ENCODE measurements around the gene ABCA1. TPM values are rescaled to one million over a fixed set of nuclear protein-coding genes. Genes with fewer than 3 reads are reported as not detected.
A peak's percentile ranks its signal among the peaks of the same experiment; 100 is the strongest.

Gene ABCA1
- total and polyA plus RNA-seq, 2 of the 13 experiments (the other 11 are each of a cell fraction or from before 2014, with no cell fraction given) = 26.8 to 63.8 TPM

DNA sequence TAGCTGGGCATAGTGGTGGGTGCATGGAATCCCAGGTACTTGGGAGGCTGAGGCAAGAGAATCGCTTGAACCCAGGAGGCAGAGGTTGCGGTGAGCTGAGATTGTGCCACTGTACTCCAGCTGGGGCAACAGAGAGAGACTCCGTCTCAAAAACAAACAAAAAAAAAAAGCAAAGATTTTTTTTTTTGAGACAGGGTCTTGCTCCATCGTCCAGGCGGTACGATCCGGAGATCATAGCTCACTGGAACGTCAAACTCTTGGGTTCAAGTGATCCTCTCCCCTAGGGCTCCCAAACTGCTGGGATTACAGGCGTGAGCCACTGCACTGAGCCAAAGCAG is 37.6 kb downstream of the ABCA1 start (continued):
- TF ChIP-seq FOXA1 (IDR thresholded peaks at IDR 0.05) (no peak), FOXA1 (CRISPR knock-in tag; IDR thresholded peaks at IDR 0.05) (peak; percentile 49; the same call in 1 of the 2 replicates), CEBPG (CRISPR knock-in tag; IDR thresholded peaks at IDR 0.05) (peak; percentile 25; the same call in 1 of the 2 replicates), POGZ (CRISPR knock-in tag; IDR thresholded peaks at IDR 0.05) (peak; percentile 30; the same call in 1 of the 2 replicates), CHD4 (IDR thresholded peaks at IDR 0.05; ENCODE audit: borderline replicate concordance, low read length) (peak; percentile 66; the same call in 1 of the 2 replicates), NCOA2 (CRISPR knock-in tag; IDR thresholded peaks at IDR 0.05) (0 out of 2 replicates have a peak, but pooled peaks have one; percentile 39), PAWR (CRISPR knock-in tag; IDR thresholded peaks at IDR 0.05; ENCODE audit: borderline replicate concordance) (no peak), SIN3A (IDR thresholded peaks at IDR 0.05; ENCODE audit: borderline replicate concordance, low read depth, low read length) (0 out of 2 replicates have a peak, but pooled peaks have one; percentile 23), ZFAT (CRISPR knock-in tag; conservative IDR thresholded peaks at IDR 0.05) (no peak), ADNP (CRISPR knock-in tag; IDR thresholded peaks at IDR 0.05) (0 out of 2 replicates have a peak, but pooled peaks have one; percentile 44), ZBTB8A (CRISPR knock-in tag; IDR thresholded peaks at IDR 0.05; ENCODE audit: borderline replicate concordance, low read depth) (no peak), CENPT (CRISPR knock-in tag; IDR thresholded peaks at IDR 0.05; ENCODE audit: low read depth) (no peak), SIX4 (CRISPR knock-in tag; IDR thresholded peaks at IDR 0.05) (peak; percentile 30; the same call in 1 of the 2 replicates), ZNF121 (CRISPR knock-in tag; IDR thresholded peaks at IDR 0.05) (peak; percentile 99), ZNF350 (CRISPR knock-in tag; IDR thresholded peaks at IDR 0.05; ENCODE audit: borderline replicate concordance, low read depth) (no peak), ZNF672 (CRISPR knock-in tag; IDR thresholded peaks at IDR 0.05) (no peak), ZNF33A (CRISPR knock-in tag; IDR thresholded peaks at IDR 0.05; ENCODE audit: borderline replicate concordance) (peak; percentile 66; the same call in 1 of the 2 replicates), CREB1 (IDR thresholded peaks at IDR 0.05) (no peak), CREB1 (CRISPR knock-in tag; IDR thresholded peaks at IDR 0.05) (peak; percentile 26; the same call in 1 of the 2 replicates), HNF4A (CRISPR knock-in tag; IDR thresholded peaks at IDR 0.05) (peak; percentile 80)
- TF ChIP-seq, protein P1, sequence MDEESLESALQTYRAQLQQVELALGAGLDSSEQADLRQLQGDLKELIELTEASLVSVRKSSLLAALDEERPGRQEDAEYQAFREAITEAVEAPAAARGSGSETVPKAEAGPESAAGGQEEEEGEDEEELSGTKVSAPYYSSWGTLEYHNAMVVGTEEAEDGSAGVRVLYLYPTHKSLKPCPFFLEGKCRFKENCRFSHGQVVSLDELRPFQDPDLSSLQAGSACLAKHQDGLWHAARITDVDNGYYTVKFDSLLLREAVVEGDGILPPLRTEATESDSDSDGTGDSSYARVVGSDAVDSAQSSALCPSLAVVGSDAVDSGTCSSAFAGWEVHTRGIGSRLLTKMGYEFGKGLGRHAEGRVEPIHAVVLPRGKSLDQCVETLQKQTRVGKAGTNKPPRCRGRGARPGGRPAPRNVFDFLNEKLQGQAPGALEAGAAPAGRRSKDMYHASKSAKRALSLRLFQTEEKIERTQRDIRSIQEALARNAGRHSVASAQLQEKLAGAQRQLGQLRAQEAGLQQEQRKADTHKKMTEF (CRISPR knock-in tag; IDR thresholded peaks at IDR 0.05) = no peak
- TF ChIP-seq, protein P2, sequence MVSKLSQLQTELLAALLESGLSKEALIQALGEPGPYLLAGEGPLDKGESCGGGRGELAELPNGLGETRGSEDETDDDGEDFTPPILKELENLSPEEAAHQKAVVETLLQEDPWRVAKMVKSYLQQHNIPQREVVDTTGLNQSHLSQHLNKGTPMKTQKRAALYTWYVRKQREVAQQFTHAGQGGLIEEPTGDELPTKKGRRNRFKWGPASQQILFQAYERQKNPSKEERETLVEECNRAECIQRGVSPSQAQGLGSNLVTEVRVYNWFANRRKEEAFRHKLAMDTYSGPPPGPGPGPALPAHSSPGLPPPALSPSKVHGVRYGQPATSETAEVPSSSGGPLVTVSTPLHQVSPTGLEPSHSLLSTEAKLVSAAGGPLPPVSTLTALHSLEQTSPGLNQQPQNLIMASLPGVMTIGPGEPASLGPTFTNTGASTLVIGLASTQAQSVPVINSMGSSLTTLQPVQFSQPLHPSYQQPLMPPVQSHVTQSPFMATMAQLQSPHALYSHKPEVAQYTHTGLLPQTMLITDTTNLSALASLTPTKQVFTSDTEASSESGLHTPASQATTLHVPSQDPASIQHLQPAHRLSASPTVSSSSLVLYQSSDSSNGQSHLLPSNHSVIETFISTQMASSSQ (IDR thresholded peaks at IDR 0.05; ENCODE audit: low read depth) = peak; percentile 24; the same call in 1 of the 2 replicates
- TF ChIP-seq, protein P2 (CRISPR knock-in tag; IDR thresholded peaks at IDR 0.05; ENCODE audit: borderline replicate concordance) = no peak
- TF ChIP-seq, protein P3, sequence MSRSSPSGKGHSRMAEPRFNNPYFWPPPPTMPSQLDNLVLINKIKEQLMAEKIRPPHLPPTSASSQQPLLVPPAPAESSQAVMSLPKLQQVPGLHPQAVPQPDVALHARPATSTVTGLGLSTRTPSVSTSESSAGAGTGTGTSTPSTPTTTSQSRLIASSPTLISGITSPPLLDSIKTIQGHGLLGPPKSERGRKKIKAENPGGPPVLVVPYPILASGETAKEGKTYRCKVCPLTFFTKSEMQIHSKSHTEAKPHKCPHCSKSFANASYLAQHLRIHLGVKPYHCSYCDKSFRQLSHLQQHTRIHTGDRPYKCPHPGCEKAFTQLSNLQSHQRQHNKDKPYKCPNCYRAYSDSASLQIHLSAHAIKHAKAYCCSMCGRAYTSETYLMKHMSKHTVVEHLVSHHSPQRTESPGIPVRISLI (CRISPR knock-in tag; IDR thresholded peaks at IDR 0.05; ENCODE audit: borderline replicate concordance) = peak; percentile 98
- TF ChIP-seq, protein P4, sequence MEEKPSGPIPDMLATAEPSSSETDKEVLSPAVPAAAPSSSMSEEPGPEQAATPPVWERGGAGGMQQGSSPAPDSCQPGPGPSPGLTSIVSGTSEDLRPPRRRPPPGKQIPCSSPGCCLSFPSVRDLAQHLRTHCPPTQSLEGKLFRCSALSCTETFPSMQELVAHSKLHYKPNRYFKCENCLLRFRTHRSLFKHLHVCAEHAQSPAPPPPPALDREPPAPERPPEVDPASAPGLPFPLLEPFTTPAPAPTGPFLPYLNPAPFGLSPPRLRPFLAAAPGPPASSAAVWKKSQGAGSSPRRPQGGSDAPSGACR (CRISPR knock-in tag; IDR thresholded peaks at IDR 0.05) = peak; percentile 42; the same call in 1 of the 2 replicates
